Measurements from ENCODE around the gene LYPD6. TPM values are rescaled to one million over a fixed set of nuclear protein-coding genes. Genes with fewer than 3 reads are reported as not detected.

The LYPD6 gene
- polyA plus RNA-seq, 3 donors = 15.4 to 18.2 (median 17.3) TPM

DNA sequence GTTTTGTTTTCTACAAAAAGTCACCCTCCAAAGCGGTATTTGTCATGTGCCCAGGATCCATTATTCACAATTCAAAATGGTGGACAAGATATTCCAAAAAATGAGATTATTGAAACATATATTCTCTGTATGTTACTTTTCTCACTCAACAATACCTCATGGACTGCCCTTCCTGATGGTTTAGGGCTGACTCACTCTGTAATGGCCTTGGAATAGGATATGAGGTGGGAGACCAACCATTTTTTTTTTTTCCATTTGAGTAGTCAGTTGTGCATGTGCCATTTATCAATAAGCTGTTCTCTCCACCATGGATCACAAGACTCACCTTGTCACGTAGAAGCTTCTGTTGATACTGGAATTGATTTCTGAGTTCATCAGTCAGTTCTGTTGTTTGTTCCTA, 64.5 kb downstream of the LYPD6 start:
- no peak for DNase-seq

DNA sequence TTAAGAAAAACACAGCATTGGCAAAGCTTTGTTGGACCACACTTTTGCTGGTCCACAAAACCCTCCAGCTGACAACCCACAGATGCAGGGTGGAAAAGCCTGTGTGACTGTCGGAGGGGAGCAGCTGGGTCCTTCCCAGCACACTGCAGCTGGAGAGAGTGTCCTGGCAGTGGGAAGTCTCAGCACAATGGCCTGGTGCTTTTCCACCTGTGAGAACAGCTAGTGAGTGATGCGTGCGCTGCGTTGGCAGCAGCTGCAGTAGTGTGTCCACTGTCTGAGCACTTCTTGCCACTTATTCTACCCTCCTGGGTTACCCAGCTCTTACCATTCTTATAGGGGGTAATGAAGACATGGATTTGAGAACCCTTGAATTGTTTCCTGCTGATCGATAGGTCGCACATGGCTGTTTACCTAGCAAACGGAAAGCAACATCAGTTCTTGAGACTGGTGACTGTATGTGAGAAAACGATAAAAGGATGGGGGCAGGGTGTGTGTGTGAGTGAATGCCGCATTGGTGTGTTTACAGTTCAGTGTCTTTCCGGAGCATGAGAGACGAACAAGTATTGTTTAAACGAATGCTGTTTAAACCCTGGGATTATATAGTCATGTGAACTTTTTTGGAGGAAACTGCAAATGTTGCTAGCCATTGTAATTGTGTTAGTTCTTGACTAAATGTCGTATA, 69.7 kb downstream of the LYPD6 start:
- no peak for DNase-seq

DNA sequence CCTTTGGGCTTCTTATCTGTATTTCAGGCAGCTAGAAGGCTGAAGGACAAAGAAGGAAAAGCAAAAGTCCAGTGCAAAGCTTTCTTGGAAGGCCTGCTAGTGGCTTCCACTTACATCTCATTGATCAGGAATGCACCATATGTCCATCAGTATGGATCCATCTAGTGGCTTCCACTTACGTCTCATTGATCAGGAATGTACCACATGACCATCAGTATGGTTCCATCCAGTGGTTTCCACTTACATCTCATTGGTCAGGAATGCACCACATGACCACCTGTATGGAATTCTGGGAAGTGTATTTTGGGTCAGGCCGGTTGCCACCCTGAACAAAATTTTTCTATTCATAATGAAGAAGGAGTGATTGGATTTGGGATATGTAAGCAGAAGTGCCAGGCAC, 70.6 kb downstream of the LYPD6 start:
- no peak for DNase-seq

DNA sequence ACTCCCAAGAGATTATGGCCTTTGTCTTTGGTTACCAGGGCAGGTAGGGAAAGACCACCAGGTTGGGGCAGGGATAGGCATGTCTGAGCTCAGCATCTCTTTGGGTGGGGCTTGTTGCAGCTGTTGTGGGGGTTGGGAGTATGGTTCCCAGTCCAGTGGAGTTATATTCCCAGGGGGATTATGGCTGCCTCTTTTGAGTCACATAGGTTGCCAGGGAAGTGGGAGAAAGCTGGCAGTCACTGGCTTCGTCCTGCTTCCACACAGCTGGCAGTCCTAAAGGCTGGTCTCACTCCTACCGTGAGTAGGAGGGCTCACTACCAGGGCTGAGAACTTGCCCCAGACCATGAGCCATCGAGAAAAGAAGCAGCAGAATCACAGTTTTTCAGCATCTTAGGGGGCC, 79.1 kb downstream of the LYPD6 start:
- no peak for DNase-seq

DNA sequence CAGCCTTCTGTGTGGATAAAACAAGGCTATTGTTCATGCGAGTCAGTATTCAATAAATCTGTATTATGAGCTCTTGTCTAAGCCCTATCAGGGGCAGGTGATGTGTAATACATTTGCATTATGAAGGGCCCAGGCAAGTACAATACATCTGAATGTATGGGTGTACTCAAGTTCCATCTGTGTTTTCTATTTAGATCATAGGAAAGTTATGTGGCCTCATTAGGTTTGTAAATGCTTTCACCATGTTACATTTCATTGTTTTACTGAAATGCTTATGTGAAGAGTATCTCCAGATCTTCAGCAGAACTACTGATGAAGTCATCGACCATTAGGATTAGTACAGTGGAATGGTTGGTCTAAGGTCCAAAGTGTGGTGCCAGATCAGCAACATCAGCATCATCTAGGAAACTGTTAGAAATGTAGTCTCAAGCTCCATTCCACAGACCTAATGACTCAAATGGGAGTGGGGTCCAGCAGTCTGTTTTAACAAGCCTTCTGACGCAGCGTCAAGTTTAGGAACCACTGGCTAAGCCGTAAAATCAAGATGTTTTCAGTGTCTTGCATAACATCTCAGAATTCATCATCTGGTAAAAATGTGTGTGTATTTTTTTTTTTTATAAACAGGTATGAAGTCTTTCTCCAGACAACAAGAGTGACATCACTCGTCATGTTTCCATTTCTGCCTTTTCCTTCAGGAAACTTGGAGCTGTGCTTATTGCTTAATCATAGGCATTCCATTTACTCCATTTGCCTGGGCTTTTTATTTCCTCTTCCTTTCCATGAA, 80.5 kb downstream of the LYPD6 start:
- DNase-seq = no peak

DNA sequence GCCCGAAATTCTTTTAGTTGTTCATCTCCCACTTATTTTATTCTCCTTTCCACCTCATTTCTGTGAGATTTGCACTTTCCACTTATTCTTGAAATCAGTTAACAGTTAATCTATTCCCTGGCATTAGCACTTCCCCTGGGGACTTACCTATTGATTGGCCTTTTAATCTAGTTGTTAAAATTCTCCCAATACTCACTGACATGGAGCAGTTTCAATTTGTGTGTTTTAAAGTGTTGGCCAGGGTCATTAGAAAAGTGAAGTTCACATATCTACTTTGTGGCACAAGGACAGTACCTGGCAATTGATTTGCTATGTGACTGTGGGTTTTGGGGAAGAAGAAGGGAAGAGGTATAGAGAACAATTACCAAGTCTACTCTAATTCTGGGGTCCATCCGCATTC, 83.1 kb downstream of the LYPD6 start:
- no peak for DNase-seq

DNA sequence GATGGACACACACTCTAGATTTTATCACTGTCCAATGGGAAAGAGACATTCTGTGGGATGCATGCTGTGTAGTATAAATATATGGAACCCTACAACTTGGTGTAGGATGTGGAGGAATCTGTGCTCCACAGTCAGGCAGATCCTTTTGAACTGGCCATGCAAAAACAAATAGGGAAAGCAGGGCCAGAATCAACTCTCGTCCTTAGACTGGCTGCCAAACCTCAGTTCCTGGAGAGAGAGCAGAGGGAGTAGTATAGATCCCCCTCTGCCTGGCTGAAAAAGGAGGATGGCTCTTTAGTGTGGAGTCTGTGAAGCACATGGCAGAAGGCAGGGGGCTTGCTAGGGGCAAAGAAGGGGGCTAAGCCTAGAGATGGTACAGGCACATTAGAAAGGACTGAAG, 84.7 kb downstream of the LYPD6 start:
- DNase-seq = no peak

DNA sequence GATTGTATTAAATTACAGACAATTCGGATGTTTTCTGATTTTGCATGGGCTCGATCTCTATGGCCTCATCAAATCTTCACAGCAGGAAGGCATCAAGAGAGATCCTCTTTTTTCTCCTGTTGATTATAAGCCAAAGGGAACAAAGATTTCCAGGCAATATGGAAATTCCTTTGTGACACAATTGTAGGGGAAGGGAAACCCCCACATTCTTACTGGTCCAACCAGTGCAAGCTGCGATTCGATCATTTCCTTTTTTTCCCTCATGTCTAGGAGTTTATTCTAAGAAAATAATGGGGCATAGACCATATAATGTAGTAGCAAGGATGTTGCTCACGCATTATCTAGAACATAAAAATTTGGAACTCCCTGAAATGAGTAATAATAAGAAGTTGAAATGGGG, 87.7 kb downstream of the LYPD6 start:
- DNase-seq = no peak

DNA sequence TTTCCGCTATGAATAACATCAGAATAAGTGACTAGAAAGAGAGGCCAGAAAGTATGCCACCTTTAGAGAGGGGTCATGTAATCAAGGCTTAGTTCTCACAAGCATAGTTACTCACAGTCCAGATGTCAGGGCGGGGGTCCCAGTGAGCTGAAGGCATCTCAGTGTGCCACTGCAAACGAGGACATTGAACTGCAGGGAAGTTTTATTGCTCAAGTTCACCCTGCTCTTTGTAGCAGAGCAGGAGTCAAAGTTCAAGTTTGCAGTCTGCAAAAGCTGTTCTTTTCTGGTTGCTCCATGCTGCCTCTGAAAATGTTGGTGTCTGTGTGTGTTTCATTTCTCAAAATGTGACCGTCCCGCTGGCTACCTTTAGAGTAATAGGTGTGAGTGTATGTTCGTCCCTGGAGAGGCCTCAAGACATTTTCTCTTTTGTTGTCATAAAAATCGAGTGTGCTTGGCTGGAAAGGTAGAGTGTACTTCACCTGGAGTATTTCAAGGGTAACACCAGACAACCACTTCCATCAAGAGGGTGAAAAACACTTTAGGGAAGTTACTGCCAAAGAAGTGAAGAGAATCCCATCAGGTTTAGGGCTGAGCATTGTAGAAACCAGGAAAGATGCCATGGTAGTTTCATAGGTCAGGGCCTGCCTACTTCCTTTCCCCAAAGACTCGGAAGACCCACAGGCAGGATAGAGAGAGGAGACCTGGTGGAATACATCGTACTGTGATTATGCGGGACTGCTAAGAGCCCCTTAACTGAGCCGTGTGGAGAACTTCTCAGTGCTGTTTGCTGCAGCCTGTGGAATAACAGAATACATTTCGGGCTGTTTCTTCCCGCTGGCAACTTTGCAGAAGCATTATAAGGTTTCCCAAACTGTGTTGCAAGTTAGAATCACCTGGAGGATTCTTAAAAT, 89.9 kb downstream of the LYPD6 start:
- peak; percentile 28 for DNase-seq

DNA sequence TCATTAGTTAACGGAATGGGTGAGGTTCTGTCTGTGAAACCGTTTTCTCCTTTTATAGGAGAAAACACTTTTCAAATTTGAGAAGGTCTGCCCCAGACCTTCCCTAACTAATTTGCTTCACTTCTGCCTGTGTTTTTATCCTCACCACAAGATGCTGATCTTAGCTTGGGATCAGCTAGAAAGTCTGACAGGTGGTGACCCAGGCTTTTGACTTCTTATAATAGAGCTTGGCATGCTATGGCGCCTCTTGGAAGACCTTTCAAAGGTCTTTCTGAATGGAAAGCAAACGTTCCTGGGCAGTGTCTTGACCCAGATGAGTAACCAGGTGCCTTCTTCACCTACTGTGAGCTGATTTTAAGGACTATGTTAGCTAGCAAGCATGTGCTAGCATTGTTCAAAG, 91.4 kb downstream of the LYPD6 start:
- no peak for DNase-seq

DNA sequence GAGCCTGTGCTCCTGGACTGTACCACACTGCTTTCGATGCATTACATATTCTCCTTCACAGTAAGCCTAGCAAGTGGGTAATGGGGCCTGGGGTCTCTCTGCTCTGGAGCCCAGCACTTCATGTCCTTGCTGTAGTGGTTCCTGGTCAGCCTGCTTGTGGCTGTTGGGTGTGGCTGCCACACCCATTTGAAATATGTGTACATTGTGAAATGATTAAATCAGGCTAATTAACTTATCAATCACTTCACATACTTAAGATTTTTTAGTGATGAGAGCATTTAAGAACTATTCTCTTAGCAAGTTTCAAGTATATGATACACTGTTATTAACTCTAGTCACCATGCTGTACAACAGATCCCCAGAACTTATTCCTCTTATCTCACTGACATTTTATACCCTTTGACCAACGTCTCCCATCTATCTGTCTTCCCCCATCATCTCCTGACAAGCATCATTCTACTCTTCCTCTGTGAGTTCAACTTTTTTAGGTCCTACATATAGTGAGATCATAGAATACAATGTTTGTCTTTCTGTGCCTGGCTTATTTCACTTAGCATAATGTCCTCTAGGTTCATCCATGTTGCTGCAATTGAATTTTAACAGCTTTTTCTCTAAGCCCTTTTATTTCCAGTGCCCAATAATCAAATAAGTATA, 92.1 kb downstream of the LYPD6 start:
- no peak for DNase-seq

DNA sequence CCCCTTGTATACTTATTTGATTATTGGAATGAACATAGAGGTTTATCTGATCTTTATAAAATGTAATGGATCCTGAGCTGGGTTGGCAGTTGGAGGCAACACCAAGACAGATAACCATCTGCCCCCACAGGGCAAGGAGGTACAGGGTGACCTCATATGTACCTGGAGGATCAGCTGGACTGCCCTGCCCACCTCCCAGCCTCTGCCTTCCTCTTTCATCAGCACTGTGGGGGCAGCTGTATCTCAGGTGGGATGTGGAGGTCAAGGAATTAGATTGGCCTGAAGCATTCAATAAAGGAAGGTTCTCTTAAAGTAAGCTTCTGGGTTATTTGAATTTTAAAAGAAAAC, 92.6 kb downstream of the LYPD6 start:
- no peak for DNase-seq

DNA sequence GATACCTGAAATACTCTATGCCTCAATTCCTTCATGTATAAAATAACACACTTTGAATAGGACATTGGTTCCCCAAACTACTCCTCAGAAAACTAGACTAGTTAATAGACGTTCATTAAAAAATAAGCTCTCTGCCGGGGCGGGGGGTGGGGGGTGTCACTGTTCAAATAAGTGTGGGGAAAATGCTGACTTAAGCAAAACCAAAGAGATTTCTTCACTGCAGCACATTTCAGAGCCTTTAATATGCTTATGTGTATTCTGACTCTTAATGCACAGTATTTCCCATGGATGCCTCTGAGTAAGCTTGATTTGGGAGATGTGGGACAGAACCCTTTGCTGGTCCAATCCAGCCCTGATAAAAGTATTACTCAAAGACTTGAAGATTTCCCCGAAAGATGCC, 93.2 kb downstream of the LYPD6 start:
- DNase-seq = no peak

DNA sequence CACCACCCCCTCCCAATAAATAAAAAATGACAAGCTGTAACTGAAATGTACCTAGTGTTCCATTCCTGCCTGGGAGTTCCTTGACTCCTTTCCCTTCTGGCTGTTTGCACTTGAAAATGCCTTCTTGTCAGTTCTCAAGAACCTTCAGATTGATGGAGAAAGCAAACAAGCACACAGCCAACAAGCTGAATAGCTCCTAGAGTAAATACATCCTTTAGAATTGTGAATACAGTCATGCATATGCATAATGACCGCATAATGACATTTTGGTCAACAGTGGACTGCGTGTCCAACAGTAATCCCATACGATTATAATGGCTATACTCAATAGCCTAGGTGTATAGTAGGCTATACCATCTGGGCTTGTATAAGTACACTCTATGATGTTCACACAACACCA, 97.0 kb downstream of the LYPD6 start:
- no peak for DNase-seq

DNA sequence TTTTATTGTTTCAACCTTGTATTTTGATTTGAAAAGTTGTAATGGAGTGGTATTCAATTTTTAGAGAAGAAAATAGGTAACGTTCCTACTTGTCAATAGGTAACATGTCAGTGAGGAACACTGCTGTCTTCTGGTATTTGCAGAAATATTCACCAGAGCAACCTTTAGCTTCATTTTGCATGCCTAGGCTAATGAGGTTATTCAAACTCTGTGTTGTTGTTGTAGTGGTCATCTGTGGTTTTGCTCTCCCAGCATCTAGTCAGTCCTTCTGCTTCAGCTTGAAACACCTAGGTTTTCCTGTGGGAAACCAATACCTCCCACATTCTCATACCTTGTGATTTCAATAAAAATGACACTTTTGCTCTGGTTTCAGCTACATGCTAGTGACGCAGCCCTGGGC, 98.4 kb downstream of the LYPD6 start:
- no peak for DNase-seq

DNA sequence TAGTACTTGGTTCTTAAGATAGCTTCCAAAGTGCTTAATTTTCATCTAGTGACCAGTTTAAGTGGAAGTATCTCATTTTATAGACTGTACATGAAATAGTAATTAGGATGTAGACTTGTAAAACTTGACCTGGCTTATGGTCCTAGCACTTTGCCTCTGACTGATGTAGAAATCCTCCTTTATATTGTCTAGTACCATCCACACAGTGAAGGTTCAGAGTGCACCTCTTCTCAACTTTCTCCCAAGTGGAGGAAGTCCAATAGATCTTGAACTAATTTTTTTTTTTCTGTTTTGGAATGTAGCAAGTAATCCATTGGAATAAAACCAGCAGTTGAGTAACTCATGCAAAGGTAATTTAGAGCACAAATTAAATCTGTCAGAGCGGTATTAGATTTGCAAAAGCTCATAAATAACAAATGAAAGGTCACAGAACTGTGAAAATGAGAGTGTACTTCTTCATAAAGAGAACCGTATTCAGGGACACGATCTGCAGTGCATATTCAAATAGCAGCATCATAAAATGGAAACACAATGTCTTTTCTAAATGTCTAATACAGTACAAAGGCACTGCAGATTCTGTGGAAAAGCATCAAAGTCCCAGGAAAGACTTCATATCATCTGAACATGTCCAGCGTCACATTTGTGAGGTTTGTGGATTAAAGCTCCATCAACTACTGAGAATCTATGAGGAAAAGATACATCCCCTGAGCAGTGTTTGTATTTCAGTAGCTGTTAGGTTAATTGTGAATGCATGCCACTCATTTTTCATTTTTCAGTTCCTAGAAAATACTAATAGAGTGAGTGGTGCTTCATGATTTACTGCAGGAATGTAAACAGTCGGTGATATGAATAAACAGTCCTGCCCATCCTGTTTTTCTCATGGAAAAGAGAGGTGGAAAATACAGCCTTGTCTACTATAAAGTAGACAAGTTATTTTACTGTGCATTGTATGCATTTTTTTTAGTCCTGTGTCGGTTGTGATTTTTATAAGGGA, 100.7 kb downstream of the LYPD6 start:
- DNase-seq = no peak

DNA sequence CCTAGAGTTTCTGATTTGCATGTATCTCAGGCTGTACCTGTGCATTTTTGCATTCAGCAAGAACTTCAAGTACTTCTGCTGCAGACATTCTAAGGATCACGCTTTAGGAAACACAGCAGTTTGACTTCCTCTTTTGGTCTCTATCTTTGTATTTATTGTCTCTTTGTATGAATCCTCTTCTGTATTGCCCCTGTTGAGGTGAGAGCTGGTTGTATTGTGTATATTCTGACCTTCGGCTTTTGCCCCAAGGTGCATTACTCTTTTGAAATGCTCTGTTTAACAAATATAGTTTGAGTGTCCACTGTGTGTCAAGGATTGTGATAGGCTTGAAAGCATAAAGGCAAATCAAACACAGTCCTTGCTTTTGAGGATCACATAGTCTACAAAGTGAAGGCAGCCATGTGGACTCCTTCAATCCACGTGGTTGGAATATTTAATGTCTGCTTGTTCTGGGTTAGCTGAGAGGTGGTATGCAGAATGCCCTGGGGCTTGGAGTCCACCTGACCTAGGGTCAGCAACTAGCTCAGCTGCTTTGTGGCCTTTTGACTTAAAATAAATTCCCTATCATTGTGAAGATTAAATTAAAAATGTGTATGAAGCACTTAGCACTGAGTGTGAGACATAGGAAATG, 108.1 kb downstream of the LYPD6 start:
- no peak for DNase-seq

DNA sequence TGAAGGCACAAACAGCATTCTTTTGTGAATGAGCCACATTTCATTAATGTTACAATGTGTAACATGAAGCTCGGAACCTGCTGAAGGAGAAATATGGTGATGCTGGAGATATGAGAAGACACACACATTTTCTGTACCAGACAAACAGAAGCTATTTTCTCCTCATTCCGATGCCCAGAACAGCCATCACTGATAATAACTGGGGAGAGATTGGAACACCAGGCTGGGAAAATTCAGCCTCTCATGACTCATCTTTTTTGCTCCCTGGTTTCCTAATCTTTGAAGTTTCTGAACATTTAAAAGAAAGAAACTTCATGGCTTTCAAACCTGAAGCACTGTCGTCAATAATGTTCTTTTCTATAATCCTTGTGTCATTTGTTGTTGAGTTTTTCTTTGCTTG, 110.9 kb downstream of the LYPD6 start:
- no peak for DNase-seq

DNA sequence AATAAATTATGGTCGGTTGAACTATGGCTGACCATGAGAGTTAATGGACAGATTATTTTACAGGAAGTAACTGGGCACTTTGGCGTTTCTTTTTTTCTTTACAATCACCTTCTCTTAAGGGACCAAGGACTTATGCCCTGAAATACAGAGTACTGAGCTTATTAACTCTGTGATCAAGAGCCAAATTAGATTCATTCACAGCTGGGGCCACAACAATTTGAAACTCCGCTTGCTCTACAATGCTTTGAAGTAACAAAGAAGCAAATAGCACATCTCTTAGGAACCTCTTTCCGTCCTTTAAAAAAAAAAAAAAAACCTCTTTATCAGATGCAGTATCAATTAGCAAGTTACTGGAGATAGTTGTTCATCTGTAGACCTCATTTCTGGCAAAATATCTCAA, 112.0 kb downstream of the LYPD6 start:
- DNase-seq = no peak

DNA sequence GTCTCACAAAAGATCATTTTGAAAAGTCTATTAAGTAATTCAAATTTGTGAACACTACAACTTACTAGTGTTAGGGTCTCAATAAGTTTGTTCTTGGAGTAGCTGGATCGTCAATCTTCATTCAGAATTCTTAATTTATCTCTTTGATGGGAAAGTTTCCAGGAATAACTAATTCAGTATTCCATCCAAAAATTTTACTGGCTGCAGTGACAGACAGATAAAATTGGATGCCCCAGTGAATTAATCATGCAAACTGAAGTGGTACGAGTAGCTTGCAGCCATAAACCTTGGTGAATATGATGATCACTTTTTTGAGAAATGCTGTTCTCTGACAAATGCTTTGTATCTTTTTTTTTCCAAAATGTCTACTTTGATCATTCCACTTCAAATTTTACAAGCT, 112.8 kb downstream of the LYPD6 start:
- DNase-seq = no peak

DNA sequence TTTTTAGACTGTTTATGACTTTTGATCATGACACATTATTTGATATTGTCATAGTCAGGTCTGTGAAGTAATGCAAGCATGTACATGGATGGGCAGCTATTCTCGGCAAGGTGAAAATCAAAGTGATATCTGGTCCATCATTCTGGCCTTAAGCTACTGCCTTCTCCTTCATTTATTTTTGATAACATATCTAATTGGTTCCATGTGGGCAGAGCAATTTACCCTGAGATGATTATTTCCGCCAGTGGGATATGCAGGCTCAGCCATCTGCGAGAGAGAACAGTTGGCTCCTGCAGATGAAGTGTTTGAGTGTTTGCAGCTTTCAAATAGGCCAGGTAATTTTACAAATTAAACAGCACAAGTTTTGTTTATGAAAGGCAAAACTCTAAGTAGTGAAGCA, 116.4 kb downstream of the LYPD6 start:
- no peak for DNase-seq
